Stimulated activated CD4-positive, alpha-beta T cell treated with anti-CD3 and anti-CD28 coated beads, Interleukin-15, amount 100 ng/mL, for 48 hours (primary cell): ENCODE results near the gene JPH2.
"Not testable (repeated sequence)": the region's sequence is repeated elsewhere in the genome, so short reads cannot be mapped to it uniquely, and the experiment has no call there.

Source experiments
- DNase-seq, 2 donors: peaks; one replicate each; pipeline ENCODE4 v3.0.0-alpha.2; 2020; ENCODE audit warnings: low read depth in 2 of 2

JPH2 gene

GRCh38 chr20:44187054-44187771, at the start of gene JPH2:
Gene JPH2 (minus strand): TSS chr20:44187188. CDS start chr20:44186705, 483 bp downstream.
- no peak for DNase-seq

DNA sequence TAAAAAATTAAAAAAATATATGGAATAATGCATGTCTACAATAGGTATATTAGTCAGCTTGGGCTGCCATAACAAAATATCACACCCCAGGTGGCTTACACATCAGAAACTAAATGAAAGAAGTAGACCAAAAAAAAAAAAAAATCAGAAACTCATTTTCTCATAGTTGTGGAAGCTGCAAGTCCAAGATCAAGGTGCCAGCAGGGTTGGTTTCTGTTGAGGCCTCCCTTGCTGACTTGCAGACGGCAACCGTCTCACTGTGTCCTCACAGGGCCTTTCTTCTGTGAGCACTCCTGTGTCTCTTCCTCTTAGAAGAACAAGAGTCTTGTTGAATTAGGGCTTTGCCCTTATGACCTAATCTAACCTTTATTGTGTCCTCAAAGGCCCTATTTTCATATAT, 48.7 kb upstream of the JPH2 start:
- no peak for DNase-seq

DNA sequence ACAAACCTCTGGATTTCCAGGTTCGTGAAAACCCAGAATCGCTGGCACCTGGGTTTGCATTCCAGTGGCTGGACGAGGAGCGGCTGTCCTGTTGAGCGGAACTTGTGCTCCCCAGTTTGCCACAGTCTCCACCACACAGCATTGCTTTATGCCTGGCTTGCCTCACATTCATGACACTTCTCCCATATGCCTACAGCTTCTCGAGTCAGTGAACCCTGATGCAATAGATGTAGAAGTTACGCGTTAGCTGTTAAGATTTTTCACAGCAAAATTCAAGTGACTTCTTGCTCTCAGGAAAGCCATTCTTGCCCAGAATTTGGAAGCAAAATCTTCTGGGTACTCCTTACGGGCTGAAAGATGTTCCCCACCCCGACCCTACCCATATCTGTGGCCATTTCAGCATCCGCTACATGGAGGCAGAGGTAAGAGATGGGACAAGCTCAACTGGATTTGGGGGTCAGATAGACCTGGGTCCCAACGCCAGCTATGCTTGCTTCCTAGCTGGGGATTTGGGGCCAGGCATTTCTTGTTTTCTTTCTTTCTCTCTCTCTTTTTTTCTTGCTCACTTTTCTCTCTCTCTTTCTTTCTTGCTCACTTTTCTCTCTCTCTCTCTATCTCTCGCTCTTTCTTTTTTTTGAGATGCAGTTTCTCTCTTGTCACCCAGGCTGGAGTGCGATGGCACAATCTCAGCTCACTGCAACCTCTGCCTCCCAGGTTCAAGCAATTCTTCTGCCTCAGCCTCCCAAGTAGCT, 47.8 kb upstream of the JPH2 start:
- no peak for DNase-seq

- DNase-seq: no peak
Measured at GRCh38 chr20:44233436-44234016, 46.5 kb upstream of the JPH2 start.

GRCh38 chr20:44232469-44232856, 45.5 kb upstream of the JPH2 start:
- not testable (repeated sequence) for DNase-seq

- DNase-seq: no peak
Measured at GRCh38 chr20:44231713-44232468, 44.9 kb upstream of the JPH2 start.

DNA sequence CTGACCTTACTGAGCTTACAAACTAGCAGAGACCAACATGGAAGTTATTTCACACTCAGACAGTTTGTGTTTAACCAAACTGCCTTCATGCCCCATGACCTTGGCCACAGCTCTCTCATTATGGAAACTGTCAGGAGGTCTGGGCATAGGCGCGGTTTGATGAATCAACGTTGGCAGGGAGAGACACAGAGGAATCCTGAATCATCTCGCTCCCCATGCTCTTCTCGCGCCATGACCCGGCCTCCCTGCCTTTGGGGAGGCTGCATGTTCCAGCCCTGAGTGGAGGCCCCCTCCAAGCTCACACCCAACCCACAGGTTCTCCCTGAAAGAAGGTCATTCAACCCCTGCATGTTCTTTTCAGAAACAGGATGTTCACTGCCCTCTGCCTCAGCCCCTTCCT, 44.2 kb upstream of the JPH2 start:
- DNase-seq: no peak

- DNase-seq: no peak
Measured at GRCh38 chr20:44228465-44229258, 41.7 kb upstream of the JPH2 start.

DNA sequence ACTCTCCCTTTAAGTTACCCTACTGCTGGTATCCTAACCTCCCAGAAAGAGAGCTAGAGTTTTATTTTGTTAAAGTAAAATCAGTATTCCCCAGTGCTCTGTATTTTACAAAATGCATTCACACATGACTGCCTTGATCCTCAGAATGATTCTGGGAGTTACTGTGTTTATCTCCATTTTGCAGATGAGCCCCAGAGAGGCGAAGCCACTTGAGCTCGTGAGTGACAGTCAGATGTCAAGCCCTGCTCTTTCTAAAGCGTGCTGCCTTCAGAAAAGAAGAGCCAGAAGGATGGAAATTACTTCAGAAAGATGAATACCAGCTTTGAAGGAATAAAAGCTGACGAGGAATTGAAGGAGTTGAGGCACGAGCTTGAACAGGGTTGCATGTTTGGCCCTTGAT, 37.6 kb upstream of the JPH2 start:
- no peak for DNase-seq

GRCh38 chr20:44223721-44224120, 36.7 kb upstream of the JPH2 start:
- DNase-seq: no peak

DNA sequence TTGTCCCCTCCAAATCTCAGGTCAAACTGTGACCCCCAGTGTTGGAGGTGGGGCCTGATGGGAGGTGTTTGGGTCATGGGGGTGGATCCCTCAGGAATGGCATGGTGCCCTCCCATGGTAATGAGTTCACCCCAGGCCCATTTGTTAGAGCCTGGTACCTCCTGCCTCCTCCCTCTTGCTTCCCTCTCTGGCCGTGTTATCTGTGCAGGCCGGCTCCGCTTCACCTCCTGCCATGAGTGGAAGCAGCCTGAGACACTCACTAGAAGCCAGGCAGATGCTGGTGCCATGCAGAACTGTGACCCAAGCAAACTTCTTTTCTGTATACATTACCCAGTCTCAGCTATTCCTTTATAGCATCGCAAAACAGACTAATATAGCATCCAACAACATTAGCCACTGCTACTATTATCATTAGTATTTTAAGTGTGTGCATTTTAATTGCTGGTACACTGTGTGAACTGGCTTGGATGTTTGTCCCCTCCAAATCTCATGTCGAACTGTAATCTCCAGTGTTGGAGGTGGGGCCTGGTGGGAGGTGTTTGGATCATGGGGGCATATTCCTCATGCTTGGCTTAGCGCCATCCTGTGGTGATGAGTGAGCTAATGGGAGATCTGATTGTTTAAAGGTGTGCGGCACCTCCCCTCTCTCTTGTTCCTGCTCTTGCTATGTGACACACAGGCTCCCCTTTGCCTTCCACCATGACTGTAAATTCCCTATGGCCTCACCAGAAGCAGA, 35.8 kb upstream of the JPH2 start:
- DNase-seq: no peak

DNA sequence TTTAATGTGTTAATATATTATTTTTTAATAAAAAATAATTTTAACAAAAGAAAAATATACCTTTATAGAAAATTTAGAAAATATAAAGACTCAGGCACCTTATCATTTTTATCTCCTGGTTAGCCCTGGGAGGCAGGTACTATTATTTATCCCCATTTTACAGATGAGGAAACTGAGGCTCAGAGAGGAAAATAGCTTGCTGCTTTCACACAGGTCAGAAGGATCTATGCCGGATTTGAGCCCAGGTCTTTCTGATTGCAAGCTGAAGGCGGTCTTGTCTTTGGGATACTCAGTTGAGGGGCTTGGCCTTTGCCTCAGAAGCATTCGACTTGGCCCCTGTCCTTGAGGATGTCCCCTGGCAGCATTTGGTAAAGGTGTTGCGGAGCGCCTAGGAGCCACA, 35.0 kb upstream of the JPH2 start:
- no peak for DNase-seq

DNA sequence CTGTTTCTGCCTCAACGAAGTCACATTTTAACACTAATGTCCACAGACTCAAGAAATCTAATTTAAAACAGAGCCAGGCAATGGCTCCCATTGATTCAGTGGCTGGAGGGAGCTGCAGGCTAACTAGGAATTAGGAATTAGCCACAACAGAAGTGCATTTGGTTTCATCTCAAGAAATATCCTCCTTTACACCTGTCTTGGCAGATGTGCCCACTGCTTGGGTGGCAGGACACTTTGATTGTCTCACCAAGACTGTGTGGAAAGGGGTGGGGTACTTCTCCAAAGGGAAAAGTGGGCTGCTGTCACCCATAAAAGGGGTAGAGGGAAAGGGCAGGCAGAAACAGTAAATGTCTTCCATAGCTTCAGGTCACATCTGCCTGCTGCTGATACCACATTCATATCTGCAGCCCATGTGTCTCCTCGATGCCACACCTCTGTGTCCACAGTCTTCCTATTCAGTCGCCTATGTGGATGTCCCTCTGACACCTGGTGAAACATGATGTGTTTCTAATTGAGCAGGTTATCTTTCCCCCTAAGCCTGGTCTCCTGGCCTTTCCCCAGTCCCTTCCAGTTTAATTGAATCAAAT, 34.5 kb upstream of the JPH2 start:
- no peak for DNase-seq

DNA sequence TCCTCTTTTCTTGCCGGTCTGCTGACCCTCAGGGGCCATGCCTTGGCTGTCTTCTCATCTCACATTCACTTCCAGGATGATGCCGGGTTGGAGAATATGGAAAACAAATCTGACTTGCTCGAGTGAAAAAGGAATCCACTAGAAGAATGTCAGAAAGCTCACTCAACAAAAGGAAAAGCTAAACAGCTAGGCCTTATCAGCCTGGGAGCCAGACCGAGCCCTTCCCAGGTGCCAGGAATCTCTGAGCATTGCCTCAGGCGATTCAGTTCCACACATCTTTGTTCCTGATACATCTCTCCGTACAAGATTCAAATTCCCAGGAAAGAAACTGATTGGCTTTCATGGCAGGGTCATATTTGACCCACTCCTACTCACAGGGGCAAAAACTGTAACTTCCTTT, 32.8 kb upstream of the JPH2 start:
- DNase-seq: no peak

DNA sequence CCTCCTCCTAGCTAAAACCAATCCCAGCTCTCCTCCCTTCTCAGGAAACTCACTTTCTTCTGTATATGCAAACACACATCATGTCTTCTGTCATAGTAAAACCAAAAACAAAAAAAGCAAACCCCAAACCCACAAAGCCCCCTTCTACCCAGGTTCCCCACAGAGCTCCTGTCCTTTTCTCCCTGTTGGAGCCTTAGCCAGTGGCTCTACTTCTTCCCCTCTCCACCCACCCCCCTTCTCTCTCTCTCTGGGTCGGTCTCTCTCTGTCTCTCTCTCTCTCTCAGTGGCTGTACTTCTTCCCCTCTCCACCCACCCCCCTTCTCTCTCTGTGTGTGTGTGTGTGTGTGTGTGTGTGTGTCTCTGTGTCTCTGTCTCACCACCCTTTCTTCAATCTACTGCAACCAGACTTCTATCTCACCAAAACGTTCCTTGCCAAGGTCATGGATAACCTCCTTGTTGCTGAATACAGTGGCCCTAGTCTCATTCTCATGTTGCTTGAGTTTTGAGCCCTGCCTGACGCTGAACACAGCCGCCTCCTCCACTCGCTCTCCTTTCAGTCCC, 32.3 kb upstream of the JPH2 start:
- DNase-seq: no peak

DNA sequence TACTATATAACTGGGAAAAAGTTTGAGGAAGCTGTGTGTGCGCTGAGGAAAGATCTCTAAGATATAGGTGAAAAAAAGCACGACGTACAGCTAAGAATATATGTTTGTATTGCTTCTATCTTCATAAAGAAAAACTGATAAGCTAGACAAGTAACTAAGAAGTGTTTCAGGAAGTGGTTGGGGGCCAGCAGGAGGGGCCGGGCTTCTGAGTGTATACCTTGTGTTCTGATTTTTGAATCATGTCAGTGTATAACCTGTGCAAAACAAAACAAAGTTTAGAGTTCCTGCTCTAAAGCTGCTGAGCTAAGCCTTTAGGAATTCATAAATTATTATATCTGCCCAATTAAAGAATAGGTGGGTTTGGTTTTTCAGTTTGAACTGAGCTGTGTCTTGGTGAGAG, 31.5 kb upstream of the JPH2 start:
- peak in 1 of 2 donors; percentile 25 for DNase-seq

GRCh38 chr20:44217342-44218092, 30.5 kb upstream of the JPH2 start:
- peak in 1 of 2 donors; percentile 55 for DNase-seq

- peak in 1 of 2 donors; percentile 64 for DNase-seq
Measured at GRCh38 chr20:44215125-44215524, 28.1 kb upstream of the JPH2 start.

- no peak for DNase-seq
Measured at GRCh38 chr20:44212792-44213191, 25.8 kb upstream of the JPH2 start.
